Mucosa of gallbladder (tissue), 1 donor: ENCODE results near the gene ZDHHC18. TPM values are rescaled to one million over a fixed set of nuclear protein-coding genes. Genes with fewer than 3 reads are reported as not detected.
"Not testable (repeated sequence)": the region's sequence is repeated elsewhere in the genome, so short reads cannot be mapped to it uniquely, and the experiment has no call there.

Experiments used
- DNase-seq: peaks from one replicate; pipeline ENCODE4 v3.0.0-alpha.2; 2020; ENCODE audit warnings: low spot score
- total RNA-seq: library from RNA; stranded (reverse); gene quantifications from one replicate; pipeline ENCODE4 v1.2.1, GENCODE V29; 2021
- donor health status: DM: no; HTN: no; CAD: no.

ZDHHC18 gene
- total RNA-seq, 1 donor from 2014 or later = 20.4 TPM

DNA sequence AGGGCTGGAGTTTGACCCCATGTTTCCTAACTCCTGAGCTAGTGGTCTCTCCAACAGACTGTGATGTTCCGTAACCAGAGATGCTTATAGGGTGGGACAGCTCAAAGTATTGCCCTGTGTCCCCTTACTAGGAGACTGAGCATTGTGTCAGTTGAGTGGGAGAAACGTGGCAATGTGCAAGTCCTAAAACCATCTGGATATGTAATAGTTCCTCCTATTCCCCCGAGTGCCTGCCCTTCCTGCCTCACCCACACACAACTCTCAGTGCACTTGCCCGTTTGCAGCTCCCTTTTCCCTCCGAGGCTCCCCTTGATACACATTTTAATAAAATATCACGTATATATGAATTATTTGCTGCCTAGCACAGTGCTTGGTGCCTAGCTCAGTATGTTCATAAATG lies 35.3 kb upstream of the ZDHHC18 start:
- DNase-seq = no peak

DNA sequence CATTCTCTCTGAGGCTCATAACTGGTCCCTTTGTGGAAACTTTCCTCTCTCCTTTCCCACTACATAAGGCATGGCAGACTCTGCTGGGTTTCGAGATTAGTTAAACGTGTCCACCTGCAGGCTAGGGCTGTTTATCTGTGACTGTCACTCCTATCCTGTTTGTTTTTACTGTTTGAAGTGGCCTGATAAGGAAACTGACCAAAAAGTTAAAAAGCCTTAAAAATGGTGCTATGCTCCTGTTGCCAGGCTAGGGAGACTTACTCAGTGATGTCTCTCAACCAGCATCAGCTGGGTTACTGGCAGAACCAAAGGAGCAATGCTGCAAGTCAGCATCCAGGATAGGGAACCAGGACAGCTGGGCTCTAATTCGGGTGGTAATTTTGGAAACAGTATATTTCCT lies 34.9 kb upstream of the ZDHHC18 start:
- DNase-seq = no peak

DNA sequence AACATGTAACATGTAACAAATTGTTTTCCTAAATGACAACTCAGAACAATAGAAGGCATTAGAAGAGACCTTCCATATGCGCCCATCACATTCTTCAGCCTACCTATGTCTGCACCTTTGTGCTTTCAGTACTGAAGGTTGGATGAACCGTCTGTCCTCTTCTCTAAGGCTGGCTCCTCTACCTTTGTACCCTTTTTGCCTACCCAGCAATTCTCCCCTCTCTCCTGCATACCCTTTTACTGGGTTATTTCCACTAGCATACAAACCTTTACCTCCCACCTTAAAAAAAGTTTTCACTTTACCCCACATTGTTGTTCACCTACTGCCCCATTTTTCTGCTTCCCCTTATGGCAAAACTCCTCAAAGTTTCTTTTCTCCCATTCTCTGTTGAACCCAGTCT lies 33.6 kb upstream of the ZDHHC18 start:
- no peak for DNase-seq

DNA sequence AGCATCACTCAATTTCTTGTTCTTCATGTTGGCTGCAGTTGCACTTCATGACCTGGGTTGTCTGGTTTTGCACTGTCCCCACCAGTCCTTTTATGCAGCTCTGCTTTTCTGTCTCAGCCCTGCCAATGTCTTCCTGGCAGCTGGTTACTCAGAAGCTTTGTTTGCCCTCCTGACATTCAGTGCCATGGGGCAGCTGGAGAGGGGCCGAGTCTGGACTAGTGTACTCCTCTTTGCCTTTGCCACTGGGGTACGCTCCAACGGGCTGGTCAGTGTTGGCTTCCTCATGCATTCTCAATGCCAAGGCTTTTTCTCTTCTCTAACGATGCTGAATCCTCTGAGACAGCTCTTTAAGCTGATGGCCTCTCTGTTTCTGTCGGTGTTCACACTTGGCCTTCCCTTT lies 32.1 kb upstream of the ZDHHC18 start:
- no peak for DNase-seq

DNA sequence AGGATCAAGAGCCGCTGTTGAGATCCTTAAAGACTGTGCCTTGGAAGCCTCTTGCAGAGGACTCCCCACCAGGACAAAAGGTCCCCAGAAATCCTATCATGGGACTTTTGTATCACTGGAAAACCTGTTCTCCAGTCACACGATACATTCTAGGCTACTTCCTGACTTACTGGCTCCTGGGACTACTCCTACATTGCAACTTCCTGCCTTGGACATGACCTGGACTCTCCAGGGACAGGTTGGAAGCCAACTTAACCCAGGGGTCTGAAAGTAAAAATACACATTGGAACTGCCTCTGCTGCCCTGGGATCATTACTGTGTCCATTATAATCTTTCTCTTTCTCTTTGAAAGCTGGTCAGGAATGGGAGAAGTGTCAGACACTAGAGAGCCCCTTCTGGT lies 28.9 kb upstream of the ZDHHC18 start:
- DNase-seq = no peak

DNA sequence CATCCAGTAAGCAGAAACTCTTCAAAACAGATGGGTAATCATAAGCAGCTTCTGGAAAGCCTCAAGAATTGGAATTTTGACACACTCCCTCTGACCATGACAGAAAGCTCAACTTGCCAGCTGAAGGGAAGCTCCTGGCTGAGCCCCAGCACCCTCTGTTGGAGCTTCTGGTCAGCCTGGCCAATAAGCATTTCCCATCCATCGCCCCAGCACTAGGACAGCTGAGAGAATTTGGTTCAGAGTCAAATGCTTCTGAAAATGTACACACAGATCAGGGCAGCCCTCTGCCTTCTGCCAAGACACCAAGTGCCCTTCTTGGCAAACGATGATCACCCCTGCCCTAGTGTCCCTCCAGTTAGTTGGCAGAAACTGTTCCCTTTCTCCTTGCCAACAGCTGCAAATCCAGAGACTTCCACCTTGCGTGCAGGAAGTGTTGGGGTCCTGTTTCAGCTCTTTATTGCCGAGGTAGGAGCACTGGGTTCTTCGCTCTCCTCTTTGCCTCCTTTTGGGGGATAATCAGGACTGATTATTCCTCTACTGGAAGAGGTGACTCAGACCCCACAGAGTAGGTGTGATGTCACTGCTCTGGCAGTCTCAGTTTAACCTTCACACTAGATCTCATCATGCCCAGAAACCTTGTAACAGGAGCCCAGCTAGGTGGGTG lies 26.9 kb upstream of the ZDHHC18 start:
- DNase-seq = peak; percentile 41

DNA sequence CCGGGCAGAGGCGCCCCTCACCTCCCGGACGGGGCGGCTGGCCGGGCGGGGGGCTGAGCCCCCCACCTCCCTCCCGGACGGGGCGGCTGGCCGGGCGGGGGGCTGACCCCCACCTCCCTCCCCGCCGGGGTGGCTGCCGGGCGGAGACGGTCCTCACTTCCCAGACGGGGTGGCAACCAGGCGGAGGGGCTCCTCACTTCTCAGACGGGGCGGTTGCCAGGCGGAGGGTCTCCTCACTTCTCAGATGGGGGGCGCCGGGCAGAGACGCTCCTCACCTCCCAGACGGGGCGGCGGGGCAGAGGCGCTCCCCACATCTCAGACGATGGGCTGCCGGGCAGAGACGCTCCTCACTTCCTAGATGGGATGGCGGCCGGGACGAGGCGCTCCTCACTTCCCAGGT lies 22.6 kb upstream of the ZDHHC18 start:
- not testable (repeated sequence) for DNase-seq

DNA sequence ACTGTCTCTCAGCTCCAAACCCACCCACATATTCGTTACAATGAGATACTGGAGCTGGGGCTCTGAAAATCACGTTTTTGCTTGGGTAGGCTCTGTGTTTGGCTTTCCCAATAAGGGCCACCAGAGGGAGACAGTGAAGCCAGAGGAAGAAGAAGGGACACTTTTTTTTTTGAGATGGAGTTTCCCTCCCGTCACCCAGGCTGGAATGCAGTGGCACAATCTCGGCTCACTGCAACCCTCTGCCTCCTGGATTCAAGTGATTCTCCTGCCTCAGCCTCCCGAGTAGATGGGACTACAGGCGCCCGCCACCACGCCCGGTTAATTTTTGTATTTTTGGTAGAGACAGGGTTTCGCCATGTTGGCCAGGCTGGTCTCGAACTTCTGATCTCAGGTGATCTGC lies 16.4 kb upstream of the ZDHHC18 start:
- peak; percentile 72 for DNase-seq

DNA sequence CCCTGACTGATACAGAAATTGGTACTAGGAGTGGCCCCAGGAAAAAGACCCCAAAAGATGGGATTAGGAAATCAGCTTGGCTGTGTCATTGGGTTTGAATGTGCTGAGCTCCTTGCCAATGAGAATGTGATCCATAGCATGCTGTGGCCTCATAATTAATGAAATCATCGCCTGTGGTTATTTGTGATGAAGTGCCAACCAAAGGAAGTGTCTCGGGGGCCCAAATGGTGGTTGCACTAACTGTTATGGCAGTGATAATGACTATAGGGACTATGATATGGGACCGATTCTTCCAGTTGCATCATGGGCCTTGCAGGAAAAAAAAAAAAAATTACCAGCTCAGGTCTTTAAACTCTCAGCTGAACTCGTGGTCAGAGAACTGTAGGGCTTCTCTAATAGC lies 15.4 kb upstream of the ZDHHC18 start:
- no peak for DNase-seq

DNA sequence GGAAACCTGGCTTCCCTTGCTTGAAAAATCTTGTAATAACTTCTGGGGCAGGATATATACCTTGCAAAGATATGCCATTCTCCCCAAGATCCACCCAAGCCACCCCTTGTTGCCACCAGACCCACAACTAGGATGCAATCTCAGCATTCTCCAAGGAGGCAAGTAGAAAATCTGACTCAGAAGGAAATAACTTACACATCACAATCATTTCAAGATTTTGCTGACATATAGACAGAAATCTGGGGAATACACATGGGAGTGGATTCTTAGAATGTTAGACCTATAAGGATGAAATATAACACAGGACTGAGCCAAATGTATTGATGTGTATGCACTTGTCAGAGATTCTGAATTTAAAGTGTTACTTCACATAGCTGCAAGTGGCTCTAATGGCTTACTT lies 14.8 kb upstream of the ZDHHC18 start:
- DNase-seq = no peak

DNA sequence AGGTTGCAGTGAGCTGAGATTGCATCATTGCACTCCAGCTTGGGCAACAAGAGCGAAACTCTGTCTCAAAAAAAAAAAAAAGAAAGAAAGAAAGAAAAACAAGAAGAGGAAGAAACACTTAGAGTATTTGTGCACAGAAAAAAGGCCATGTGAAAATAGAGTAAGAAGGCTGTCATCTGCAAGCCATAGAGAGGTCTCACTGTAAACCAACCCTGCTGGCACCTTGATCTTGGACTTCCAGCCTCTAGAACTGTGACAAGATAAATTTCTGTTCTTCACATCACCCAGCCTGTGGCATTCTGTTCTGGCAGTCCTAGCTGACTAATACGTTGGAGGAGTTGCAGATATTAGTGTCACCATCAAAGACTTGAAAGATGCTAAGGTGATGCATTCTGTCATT lies 12.1 kb upstream of the ZDHHC18 start:
- DNase-seq = no peak

DNA sequence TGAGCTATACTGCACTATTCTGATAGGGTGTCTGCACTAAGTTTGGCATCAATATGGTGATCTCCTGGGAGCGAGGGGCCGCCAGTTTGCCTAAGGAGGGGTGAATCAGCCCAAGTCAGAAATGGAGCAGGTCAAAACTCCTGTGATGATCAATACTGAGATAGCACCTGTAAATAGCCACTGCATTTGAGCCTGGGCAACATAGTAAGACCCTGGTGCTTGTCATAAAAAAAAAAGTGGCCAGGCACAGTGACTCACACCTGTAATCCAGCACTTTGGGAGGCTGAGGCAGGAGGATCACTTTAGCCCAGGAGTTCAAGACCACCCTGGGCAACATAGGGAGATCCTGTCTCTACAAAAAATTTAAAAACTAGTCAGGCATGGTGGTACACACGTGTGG lies 11.6 kb upstream of the ZDHHC18 start:
- DNase-seq = no peak

DNA sequence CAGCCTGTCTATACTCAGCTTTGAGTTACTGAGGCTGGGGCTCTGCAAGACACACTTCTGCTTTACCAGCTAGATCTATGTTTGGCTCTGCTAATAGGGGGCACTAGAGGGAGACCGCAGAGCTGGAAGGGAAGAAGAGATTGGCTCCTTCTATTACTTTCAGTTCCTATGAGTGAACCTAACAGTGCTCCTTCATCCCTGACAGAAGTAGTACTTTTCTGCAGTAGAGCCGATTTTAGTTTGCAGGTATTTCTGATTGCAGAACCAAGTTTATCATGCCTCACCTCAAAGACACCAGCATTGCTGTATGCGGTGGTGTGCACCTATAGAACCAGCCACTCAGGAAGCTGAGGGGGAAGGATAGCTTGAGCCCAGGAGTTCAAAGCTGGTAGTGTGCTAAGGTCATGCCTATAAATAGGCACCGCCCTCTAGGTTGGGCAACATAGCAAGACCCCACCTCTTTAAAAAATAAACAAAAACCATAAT lies 5.7 kb upstream of the ZDHHC18 start:
- DNase-seq = no peak

DNA sequence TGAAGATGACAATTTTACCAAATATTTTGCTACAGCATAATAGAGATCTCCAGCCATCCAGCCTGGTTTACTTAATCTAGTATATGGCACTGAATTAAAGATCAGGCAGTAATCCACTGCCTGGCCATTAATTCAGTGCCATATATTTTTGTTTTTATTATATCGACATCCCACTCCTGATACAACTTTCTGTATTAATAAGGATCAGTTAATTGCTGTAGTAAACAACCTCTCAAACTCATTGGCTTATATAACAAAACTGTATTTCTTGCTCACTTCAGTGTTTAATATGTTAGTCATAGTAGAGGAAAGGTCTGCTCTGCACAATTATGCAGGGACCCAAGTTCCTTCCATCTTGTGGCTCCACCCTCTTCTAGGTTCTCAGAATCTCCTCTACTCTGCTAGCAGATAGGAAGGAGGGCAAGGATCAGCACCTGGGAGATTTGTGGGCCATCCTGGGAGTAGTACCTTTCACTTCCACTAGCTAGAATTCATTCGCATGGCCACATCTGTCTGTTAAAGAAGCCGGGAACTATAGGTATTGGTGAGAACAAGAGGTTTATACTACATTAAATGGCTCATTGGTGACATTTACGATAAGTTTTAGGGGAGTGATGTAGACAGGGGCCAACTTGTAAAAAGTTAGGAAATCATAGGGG lies 3.6 kb upstream of the ZDHHC18 start:
- DNase-seq = no peak

DNA sequence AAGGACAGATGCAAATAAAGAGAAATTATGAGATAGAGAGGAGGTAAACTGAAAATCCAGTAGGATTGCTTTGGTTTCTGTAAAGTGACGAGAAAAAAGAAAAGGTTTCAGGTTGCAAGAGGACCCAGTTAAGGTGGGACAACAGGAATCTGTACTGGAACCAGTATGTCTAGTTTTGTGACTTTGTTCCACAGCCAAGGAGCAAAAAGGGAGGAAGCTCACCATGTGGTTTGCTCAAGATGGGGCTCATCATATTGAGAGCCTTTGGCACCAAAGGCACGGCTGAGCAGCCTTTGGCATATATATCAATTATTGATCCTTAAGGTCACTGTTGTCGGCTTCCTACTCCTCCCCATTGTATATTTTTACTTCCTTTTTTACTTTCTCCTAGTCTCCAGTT lies 1.8 kb upstream of the ZDHHC18 start:
- DNase-seq = no peak

DNA sequence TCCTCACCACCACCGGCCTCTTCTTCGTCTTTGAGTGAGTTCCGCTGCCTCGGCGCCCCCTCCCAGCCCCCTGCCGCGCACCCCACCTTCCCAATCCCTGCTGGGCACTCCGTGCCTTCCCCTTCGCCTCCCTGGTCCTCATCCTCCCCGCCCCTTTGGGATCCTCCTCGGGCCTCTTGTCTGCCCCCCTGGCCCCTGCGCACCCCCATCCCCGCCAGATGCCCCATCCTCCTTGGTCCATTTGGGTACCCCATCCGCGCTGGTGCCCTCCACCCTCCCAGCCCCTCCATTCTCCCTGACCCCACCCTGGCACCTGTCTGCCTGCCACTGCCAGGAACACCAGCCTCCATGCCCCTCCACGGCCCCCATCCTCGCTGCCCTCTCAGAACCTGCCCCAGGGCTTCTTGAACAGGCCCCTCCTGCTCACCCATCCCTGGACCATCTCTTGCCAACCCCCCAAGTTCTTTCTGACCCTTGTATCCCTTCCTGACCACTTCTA lies 667 bp downstream of the ZDHHC18 start:
- no peak for DNase-seq

DNA sequence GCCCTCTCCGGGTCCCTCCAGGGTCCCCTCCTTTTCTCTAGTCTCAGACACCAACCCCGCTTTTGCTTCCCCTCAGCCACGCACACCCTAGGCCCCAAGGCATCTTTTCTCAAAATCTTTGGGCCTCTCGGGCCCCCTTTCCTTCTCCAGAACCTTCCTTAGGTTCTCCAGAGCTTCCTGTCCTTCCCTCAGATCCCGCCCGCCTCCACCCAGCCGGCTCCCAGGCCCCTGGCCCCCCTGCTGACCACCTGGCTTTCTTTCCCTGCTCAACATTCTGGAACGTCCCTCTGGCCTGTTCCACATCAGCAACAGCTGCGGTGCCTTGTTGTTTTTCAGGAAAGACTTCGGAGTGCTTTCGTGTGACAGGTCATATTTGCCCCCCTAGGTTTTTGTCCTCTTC lies 1.2 kb downstream of the ZDHHC18 start:
- no peak for DNase-seq

DNA sequence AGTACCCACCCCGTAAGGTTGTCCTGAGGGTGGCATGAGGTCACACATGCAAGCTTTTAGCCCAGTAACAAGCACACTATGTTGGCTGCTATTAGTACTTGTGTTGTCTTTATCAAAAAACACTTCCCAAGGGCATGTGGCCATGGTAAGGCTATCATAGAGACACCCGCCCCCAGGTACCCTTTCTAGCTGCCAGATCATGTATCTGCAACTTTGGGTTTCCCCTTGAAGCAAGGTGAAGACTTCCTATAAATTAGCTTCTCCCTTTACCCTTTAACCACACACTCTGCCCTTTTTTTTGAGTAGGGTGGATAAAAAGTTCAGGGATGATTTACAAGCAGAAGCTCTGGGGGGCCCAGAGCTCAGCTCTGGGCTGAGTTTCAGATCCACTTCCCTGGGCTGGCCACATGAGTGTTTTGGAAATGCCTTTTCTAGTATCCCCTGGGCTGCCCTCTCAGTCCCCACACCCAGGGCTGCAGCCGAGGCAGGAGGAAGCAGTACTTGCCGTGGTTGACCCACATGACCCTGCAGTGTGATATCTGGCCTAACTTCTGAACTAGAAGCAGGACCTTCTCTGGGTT lies 2.0 kb downstream of the ZDHHC18 start:
- DNase-seq = no peak

DNA sequence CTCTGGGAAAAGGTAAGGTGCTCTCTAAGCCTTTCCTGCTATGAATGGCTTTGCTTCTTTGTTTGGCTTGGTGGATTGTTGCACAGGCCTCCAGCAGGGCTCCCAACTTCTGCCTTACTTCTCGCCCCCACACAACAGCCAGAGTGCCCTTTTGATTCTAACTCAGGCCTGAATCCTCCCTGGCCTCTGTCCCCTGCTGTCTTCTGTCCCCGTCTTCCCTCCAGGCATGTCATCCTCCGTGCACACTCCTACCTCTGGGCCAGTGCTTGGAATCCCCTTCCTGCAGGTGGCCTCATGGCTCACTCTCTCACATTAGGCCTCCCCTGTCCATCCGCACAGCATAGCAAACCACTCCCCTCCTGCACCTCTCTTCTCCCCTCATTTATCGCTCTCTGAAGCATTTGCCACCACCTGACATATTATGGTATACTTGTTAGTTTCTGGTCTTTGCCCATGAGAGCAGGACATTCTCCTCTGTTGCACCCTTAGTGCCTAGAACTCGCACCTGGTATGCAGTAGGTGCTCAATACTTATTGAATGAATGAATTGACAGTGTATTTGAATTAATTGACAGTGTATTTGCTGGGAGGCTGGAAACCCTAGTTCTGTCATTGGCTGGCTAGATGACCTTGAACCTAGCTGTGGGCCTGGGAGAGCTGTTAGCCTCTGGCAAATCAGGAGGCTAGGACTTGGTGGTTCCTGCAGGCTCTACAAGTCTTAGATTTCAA lies 2.9 kb downstream of the ZDHHC18 start:
- no peak for DNase-seq

DNA sequence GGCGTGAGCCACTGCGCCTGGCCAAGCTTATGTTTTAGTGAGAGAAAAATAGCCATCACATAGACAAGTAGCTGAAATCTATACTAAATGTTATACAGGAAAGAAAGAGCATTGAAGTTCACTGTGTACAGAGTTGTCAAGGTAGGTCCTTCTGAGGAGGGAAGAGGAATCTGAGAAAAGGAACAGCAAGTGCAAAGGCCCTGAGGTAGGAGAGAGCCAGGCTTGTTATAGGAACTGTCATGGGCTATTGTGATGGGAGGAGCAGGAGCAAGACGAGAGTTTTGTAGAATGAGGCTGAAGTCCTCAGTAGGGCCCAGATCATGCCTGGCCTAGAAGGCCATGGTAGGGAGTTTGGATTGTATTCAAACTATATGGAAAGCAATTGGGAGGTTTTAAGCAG lies 4.6 kb downstream of the ZDHHC18 start:
- no peak for DNase-seq

DNA sequence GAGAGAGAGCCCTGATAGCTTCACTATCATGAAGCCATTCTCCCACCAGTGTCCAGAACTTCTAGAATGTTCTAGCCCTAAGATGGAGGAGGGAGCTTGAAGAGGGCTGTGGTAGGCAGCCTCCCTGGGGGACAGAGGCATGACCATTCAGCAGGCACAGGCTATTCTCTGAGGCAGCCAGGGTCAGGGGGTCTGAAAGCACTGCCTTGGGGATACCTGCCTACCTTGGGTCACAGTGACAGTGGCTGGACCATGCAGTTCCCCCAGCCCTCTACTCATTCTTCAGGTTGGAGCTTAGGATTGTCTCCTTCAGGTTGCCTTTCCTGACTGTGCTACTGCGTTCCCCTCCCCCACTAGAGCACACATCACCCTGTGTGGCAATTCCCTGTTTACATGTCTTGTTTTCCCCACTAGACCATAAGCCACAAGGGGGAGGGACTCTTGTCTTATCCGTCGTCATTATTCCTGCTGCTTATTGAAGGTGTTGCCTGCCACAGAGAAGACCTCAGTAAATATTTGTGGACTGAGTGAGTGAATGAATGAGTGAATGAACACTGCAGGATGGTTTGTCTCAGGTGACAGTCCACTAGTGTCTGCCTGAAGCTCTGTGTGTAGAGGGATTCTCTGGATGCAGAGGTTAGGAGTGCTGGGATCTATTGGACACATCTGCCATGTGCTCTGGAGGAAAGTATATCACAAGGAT lies 5.2 kb downstream of the ZDHHC18 start:
- DNase-seq = no peak
